Loucy (cell line): ENCODE measurements around the gene ZNF157.

Experiments used
- H2AFZ ChIP-seq: fragments of 200-600 bp; sonication (generic); 2 replicates; pipeline ENCODE4 v1.6.0; 2016; ENCODE audit warnings: antibody characterized with exemption, mild to moderate bottlenecking, low read length, moderate library complexity
- H3F3A ChIP-seq: fragments of 200-600 bp; 2 replicates; pipeline ENCODE4 v1.6.0; 2016; ENCODE audit warnings: antibody characterized with exemption, low read depth, mild to moderate bottlenecking
- H3K27me3 ChIP-seq: fragments of 200-600 bp; sonication (generic); 2 replicates; pipeline ENCODE4 v1.6.1; 2014; ENCODE audit warnings: low read length, mild to moderate bottlenecking; ENCODE audit not compliant: insufficient read depth, poor library complexity, severe bottlenecking
- H3K36me3 ChIP-seq: fragments of 200-600 bp; sonication (generic); 2 replicates; pipeline ENCODE4 v1.6.1; 2016; ENCODE audit warnings: low read length; ENCODE audit not compliant: insufficient read depth
- H3K4me1 ChIP-seq: fragments of 200-600 bp; sonication (generic); 2 replicates; pipeline ENCODE4 v1.5.1; 2014; ENCODE audit warnings: low read length, mild to moderate bottlenecking; ENCODE audit not compliant: insufficient read depth, poor library complexity, severe bottlenecking
- H3K4me2 ChIP-seq: fragments of 200-600 bp; sonication (generic); 2 replicates; pipeline ENCODE4 v1.6.0; 2014; ENCODE audit warnings: antibody characterized with exemption, low read length, low read depth, mild to moderate bottlenecking; ENCODE audit not compliant: poor library complexity, severe bottlenecking
- H3K4me3 ChIP-seq: fragments of 200-600 bp; sonication (generic); 2 replicates; pipeline ENCODE4 v1.5.1; 2014; ENCODE audit warnings: low read length, mild to moderate bottlenecking, mixed read lengths; ENCODE audit not compliant: poor library complexity, severe bottlenecking
- H3K79me2 ChIP-seq: fragments of 200-600 bp; sonication (generic); 2 replicates; pipeline ENCODE4 v1.6.1; 2014; ENCODE audit warnings: low read length; ENCODE audit not compliant: insufficient read depth
- H3K9ac ChIP-seq: fragments of 200-600 bp; sonication (generic); 2 replicates; pipeline ENCODE4 v1.6.0; 2014; ENCODE audit warnings: mild to moderate bottlenecking, low read depth, low read length, moderate library complexity; ENCODE audit not compliant: poor library complexity, severe bottlenecking
- H3K9me2 ChIP-seq: fragments of 200-600 bp; sonication (generic); replicated peaks from 2 replicates; pipeline ENCODE4 v1.6.1; 2016; ENCODE audit warnings: low read depth, low read length, mixed read lengths
- H3K9me3 ChIP-seq: fragments of 200-600 bp; sonication (generic); 2 replicates; pipeline ENCODE4 v1.6.1; 2014; ENCODE audit warnings: mild to moderate bottlenecking, antibody characterized with exemption, low read length, low read depth; ENCODE audit not compliant: insufficient read depth
- H4K20me1 ChIP-seq: fragments of 200-600 bp; sonication (generic); 2 replicates; pipeline ENCODE4 v1.6.0; 2014; ENCODE audit warnings: antibody characterized with exemption, low read length, mild to moderate bottlenecking; ENCODE audit not compliant: insufficient read depth, poor library complexity, severe bottlenecking
- EZH2phosphoT487 ChIP-seq: fragments of 200-600 bp; IDR thresholded peaks from 2 replicates; pipeline ENCODE4 v1.6.1; 2018; ENCODE audit warnings: antibody characterized with exemption, mild to moderate bottlenecking, moderate library complexity, borderline replicate concordance
- TF ChIP-seq, protein P1 (sequence below): fragments of 200-600 bp; sonication (generic); conservative IDR thresholded peaks from 2 replicates; pipeline ENCODE4 v1.5.1; 2014; ENCODE audit warnings: mild to moderate bottlenecking, antibody characterized with exemption, low read length

ZNF157 gene

DNA sequence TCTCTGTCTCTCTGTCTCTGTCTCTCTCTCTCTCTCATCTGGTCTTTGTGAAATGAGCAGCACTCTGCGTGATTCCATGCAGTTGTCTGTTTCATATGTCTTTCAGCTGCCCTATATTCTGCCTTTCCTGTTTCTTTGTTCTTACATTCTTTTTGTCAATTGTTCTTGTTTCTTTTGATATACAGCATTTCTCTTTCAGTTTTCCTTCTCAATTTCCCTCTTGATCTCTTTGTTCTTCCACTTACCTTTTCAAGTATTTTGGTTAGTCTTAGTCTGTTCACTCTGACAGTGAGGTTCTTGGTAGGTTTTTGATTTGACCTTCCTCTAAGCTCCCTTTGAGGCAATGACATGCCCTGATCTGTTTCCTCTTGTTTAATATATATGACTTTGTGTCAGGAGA lies 20.4 kb downstream of the ZNF157 start:
- H4K20me1 ChIP-seq = no peaks in the 10 kb centered on the region
- no peaks in the 10 kb centered on the region for H3K36me3 ChIP-seq
- no peaks in the 10 kb centered on the region for H3K27me3 ChIP-seq
- H3K79me2 ChIP-seq = no peaks in the 10 kb centered on the region
- H3K9ac ChIP-seq = no peak overlapping the region
- H3K4me2 ChIP-seq = no peak overlapping the region
- H3F3A ChIP-seq = no peaks in the 10 kb centered on the region
- TF ChIP-seq EZH2phosphoT487 = no peak
- TF ChIP-seq, protein P1, sequence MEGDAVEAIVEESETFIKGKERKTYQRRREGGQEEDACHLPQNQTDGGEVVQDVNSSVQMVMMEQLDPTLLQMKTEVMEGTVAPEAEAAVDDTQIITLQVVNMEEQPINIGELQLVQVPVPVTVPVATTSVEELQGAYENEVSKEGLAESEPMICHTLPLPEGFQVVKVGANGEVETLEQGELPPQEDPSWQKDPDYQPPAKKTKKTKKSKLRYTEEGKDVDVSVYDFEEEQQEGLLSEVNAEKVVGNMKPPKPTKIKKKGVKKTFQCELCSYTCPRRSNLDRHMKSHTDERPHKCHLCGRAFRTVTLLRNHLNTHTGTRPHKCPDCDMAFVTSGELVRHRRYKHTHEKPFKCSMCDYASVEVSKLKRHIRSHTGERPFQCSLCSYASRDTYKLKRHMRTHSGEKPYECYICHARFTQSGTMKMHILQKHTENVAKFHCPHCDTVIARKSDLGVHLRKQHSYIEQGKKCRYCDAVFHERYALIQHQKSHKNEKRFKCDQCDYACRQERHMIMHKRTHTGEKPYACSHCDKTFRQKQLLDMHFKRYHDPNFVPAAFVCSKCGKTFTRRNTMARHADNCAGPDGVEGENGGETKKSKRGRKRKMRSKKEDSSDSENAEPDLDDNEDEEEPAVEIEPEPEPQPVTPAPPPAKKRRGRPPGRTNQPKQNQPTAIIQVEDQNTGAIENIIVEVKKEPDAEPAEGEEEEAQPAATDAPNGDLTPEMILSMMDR = no peak
- no peaks in the 10 kb centered on the region for H3K9me2 ChIP-seq
- no peaks in the 10 kb centered on the region for H3K9me3 ChIP-seq
- H3K4me3 ChIP-seq = no peak overlapping the region
- no peak overlapping the region for H2AFZ ChIP-seq
- no peaks in the 10 kb centered on the region for H3K4me1 ChIP-seq

DNA sequence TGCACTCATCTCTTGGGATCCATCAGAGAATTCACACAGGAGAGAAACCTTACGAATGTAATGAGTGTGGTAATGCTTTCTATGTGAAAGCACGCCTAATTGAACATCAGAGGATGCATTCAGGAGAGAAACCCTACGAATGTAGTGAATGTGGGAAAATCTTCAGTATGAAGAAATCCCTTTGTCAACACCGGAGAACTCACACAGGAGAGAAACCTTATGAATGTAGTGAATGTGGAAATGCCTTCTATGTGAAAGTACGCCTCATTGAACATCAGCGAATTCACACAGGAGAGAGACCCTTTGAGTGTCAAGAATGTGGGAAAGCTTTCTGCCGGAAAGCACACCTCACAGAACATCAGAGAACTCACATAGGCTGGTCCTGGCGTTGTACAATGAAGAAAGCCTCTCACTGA lies 42.8 kb downstream of the ZNF157 start:
- H2AFZ ChIP-seq = no peak overlapping the region

DNA sequence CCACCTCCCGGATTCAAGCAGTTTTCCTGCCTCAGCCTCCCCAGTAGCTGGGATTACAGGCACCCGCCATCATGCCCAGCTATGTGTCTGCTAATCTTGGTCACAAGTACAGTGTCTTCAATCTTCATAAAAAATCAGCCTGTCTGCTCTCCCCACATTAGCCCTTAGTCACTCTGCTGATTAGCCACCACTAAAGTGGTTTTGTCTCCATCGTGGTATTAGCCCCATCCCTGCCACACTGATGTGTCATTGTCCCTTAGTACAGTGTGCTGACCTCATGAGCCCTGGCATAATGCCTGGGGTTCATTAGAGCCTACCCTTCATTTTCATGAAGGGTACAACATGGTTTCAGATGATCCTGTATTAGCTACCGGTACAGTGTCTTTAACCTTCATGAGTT lies 49.9 kb downstream of the ZNF157 start:
- H3K9ac ChIP-seq = no peak overlapping the region
- no peak for TF ChIP-seq EZH2phosphoT487
- TF ChIP-seq, protein P1 = no peak
- no peaks in the 10 kb centered on the region for H3F3A ChIP-seq
- H4K20me1 ChIP-seq = no peaks in the 10 kb centered on the region
- no peaks in the 10 kb centered on the region for H3K79me2 ChIP-seq
- H3K9me2 ChIP-seq = no peaks in the 10 kb centered on the region
- no peaks in the 10 kb centered on the region for H3K36me3 ChIP-seq
- no peak overlapping the region for H2AFZ ChIP-seq
- no peaks in the 10 kb centered on the region for H3K4me1 ChIP-seq
- no peak overlapping the region for H3K4me3 ChIP-seq
- H3K9me3 ChIP-seq = no peaks in the 10 kb centered on the region
- H3K27me3 ChIP-seq = no peaks in the 10 kb centered on the region
- no peak overlapping the region for H3K4me2 ChIP-seq

More for the DNA sequence above, 42.8 kb downstream of the ZNF157 start:
- Histone ChIP-seq H3K9ac (no peak overlapping the region), H3K4me2 (no peak overlapping the region), H3K9me2 (no peaks in the 10 kb centered on the region), H3K79me2 (no peaks in the 10 kb centered on the region), H3K4me1 (no peaks in the 10 kb centered on the region), H3K4me3 (no peak overlapping the region), H3K27me3 (no peaks in the 10 kb centered on the region), H3K36me3 (peaks cover 21% of the 10 kb centered on the region; the same call in 1 of the 2 replicates), H4K20me1 (no peaks in the 10 kb centered on the region), H3F3A (no peaks in the 10 kb centered on the region), H3K9me3 (peaks cover 14% of the 10 kb centered on the region; the same call in 1 of the 2 replicates)
- no peak for TF ChIP-seq EZH2phosphoT487
- TF ChIP-seq, protein P1 = no peak
